Liver (tissue), 3 donors: ENCODE results near the gene ANAPC13.

ENCODE experiments used
- GABPA ChIP-seq, 2 donors: IDR thresholded peaks in 1 of 2; conservative IDR thresholded peaks in 1 of 2; 2 replicates each; pipeline ENCODE4 v1.6.1; 2016; ENCODE audit warnings: antibody characterized with exemption in 2 of 2, mild to moderate bottlenecking in 1 of 2, moderate library complexity in 1 of 2
- HNF4A ChIP-seq, 2 donors: conservative IDR thresholded peaks; 2 replicates each; pipeline ENCODE4 v1.6.1; 2016; ENCODE audit warnings: antibody characterized with exemption in 2 of 2, mild to moderate bottlenecking in 2 of 2
- RAD21 ChIP-seq, 2 donors: IDR thresholded peaks; 2 replicates each; pipeline ENCODE4 v1.6.1; 2016; ENCODE audit warnings: antibody characterized with exemption in 2 of 2, mild to moderate bottlenecking in 2 of 2
- TF ChIP-seq, protein P1 (sequence below): fragments of 150-350 bp; IDR thresholded peaks from 2 replicates; pipeline ENCODE4 v1.5.1; 2017; ENCODE audit warnings: improper control_type of control experiment, low read depth, low read length; ENCODE audit not compliant: missing input control
- TF ChIP-seq, protein P2 (sequence below): IDR thresholded peaks from 2 replicates; pipeline ENCODE4 v1.6.1; 2016; ENCODE audit warnings: antibody characterized with exemption, mild to moderate bottlenecking
- donor health status: healthy.
- donor health status: healthy.

DNA sequence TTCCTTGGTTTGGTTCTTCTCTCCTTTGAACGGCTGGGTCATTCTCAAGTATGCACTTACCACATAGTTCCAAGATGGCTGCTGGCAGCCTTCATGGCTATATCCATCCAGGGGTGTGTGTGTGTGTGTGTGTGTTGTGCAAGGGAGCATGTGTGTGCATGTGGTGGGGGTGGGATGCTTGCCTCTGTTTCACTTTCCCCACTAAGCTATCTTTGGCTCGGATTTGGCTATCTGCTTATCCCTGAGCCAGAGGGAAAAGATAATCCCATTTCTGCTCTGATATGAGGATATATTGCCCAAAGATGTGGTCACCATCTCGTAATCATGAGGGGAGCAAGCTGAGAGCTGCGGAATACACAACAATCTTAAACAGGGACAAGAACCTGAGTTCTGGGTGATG lies 26.2 kb downstream of the ANAPC13 start:
- TF ChIP-seq, protein P1, sequence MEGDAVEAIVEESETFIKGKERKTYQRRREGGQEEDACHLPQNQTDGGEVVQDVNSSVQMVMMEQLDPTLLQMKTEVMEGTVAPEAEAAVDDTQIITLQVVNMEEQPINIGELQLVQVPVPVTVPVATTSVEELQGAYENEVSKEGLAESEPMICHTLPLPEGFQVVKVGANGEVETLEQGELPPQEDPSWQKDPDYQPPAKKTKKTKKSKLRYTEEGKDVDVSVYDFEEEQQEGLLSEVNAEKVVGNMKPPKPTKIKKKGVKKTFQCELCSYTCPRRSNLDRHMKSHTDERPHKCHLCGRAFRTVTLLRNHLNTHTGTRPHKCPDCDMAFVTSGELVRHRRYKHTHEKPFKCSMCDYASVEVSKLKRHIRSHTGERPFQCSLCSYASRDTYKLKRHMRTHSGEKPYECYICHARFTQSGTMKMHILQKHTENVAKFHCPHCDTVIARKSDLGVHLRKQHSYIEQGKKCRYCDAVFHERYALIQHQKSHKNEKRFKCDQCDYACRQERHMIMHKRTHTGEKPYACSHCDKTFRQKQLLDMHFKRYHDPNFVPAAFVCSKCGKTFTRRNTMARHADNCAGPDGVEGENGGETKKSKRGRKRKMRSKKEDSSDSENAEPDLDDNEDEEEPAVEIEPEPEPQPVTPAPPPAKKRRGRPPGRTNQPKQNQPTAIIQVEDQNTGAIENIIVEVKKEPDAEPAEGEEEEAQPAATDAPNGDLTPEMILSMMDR: no peak
- TF ChIP-seq RAD21 (IDR thresholded peaks at IDR 0.05) (no peak), GABPA (IDR thresholded peaks at IDR 0.05 in 1 of 2, conservative IDR thresholded peaks at IDR 0.05 in 1 of 2) (no peak), HNF4A (conservative IDR thresholded peaks at IDR 0.05) (no peak)
- TF ChIP-seq, protein P2, sequence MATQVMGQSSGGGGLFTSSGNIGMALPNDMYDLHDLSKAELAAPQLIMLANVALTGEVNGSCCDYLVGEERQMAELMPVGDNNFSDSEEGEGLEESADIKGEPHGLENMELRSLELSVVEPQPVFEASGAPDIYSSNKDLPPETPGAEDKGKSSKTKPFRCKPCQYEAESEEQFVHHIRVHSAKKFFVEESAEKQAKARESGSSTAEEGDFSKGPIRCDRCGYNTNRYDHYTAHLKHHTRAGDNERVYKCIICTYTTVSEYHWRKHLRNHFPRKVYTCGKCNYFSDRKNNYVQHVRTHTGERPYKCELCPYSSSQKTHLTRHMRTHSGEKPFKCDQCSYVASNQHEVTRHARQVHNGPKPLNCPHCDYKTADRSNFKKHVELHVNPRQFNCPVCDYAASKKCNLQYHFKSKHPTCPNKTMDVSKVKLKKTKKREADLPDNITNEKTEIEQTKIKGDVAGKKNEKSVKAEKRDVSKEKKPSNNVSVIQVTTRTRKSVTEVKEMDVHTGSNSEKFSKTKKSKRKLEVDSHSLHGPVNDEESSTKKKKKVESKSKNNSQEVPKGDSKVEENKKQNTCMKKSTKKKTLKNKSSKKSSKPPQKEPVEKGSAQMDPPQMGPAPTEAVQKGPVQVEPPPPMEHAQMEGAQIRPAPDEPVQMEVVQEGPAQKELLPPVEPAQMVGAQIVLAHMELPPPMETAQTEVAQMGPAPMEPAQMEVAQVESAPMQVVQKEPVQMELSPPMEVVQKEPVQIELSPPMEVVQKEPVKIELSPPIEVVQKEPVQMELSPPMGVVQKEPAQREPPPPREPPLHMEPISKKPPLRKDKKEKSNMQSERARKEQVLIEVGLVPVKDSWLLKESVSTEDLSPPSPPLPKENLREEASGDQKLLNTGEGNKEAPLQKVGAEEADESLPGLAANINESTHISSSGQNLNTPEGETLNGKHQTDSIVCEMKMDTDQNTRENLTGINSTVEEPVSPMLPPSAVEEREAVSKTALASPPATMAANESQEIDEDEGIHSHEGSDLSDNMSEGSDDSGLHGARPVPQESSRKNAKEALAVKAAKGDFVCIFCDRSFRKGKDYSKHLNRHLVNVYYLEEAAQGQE: no peak
